Kidney tubule cell (primary cell): ENCODE data around the gene WRNIP1.

Experiments
- DNase-seq: peaks from one replicate; pipeline ENCODE4 v3.0.0-alpha.2; 2018; ENCODE audit warnings: low spot score

Gene WRNIP1

DNA sequence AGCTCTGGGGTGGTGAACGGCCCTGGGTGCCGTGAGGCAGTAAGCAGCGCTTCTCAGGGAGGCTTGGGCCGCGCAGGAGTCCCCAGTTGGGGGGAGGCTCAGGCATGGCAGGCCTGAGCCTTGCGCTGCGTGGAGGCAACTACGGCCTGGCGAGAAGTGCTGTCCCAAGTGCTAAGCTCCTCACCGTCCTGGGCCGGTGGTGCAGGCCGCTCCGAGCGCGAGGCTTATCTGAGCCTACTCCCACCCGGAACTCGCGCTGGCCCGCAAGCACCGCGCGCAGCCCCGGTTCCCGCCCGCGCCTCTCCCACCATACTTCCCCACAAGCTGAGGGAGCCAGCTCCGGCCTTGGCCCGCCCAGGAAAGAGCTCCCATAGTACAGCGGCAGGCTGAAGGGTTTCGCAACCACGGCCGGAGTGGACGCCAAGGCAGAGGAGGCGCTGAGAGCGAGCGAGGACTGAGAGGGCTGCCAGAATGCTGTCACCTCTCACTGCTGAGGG is 1.8 kb upstream of the WRNIP1 start:
- DNase-seq: no peak

DNA sequence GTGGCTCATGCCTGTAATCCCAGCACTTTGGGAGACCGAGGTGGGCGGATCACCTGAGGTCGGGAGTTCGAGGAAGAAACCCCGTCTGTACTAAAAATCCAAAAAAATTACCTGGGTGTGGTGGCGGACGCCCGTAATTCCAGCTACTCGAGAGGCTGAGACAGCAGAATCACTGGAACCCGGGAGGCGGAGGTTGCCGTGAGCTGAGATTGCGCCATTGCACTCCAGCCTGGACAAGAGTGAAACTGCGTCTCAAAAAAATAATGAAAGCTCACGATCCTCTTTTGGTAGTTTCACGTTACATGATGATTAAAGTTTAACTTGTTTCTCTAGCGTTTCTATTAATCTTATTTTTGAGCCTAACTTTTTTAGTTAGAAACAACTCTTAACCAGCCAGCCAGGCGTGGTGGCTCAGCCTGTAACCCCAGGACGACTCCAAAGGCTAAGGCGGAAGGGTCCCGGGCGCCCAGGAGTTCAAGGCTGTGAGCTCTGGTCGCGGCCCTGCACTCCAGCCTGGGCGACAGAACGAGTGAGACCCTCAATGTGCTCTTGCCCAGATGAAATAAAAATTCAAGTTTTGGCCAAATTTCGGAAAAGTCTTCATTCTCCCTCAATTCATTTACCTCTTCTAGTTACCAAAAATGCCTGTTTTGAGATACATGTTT is 1.2 kb upstream of the WRNIP1 start:
- DNase-seq: peak; percentile 17

GRCh38 chr6:2764610-2765165 is 505 bp upstream of the WRNIP1 start:
- peak; percentile 77 for DNase-seq

DNA sequence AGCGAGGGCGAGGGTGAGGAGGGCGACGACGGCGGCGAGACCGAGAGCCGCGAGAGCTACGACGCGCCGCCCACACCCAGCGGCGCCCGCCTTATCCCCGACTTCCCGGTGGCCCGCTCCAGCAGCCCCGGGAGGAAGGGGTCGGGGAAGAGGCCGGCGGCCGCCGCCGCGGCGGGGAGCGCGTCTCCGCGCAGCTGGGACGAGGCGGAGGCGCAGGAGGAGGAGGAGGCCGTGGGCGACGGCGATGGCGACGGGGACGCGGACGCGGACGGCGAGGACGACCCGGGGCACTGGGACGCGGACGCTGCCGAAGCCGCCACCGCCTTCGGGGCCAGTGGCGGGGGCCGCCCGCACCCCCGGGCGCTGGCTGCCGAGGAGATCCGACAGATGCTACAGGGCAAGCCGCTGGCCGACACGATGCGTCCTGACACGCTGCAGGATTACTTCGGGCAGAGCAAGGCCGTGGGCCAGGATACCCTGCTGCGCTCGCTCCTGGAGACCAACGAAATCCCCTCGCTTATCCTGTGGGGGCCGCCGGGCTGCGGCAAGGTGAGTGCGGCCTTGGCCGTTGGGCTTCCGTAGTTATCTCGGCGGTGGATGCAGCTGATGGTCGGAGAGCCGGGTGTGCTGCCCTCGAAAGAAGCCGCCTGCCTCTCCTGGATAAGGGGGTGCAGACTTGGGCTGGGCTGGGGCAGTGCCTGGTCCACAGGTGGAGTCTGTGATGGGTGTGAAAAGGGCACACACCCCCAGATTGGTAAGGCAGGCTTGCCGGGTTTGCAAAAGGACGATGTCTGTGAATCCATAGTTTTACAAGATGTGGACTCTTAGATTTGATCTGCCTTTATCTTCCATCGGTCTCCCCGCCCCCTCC is 938 bp downstream of the WRNIP1 start:
- peak; percentile 55 for DNase-seq

- DNase-seq: peak; percentile 25
These were observed 1.8 kb downstream of the WRNIP1 start for GRCh38 chr6:2766767-2767656.

DNA sequence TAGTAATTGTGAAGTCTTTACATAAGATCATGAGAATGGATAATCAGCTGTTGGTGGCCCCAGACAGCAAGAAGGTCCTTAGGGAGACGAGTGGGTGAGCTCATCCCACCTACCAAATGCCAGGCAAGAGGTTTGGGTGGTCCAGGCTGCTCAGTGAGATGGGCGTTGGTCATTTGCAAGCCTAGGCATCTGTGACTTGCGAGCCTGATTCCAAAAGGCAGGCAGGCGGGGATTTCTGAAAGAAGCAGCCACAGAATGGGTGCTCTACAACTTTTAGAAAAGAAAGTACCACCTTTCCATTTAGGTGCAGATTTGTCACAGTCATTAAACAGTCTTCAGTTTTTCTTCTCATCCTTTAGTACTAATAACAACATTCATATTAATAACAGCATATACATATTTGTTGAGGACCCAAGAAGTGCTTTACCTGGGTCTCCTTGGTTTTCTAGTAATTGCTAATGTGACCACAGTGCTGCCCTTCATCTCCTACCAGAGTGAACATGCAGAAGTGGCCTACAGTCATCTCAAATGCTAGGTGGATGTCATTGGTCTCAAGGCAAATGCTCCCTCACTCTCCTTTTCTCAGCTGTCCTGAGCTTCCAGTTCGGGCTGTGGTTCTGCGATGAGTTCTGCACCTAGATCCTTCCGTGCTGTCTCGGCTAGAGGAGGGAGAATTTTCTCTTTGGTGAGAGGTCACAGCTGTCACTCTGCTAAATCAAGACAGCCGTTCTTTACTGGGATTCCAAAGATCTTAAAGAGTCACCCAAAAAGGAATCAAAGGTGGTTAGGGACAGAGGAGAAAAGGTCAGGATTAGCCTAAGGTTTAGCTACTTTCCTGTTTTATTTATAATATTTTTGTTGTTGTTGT is 2.7 kb downstream of the WRNIP1 start:
- no peak for DNase-seq

DNA sequence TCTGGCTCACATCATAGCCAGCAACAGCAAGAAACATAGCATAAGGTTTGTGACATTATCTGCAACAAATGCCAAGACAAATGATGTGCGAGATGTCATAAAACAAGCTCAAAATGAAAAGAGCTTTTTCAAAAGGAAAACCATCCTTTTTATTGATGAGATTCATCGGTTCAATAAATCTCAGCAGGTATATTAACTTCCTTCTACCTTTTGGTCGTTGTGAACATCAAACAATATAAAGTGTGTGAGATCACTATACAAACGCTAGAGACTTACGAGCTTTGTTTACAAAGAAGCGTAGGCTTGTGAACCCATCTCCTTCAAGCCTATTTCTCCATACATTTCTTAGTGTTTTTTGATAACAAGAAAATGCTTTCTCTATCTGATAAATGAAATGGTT is 3.5 kb downstream of the WRNIP1 start:
- DNase-seq: no peak

GRCh38 chr6:2770171-2770570 is 5.0 kb downstream of the WRNIP1 start:
- DNase-seq: peak; percentile 44

DNA sequence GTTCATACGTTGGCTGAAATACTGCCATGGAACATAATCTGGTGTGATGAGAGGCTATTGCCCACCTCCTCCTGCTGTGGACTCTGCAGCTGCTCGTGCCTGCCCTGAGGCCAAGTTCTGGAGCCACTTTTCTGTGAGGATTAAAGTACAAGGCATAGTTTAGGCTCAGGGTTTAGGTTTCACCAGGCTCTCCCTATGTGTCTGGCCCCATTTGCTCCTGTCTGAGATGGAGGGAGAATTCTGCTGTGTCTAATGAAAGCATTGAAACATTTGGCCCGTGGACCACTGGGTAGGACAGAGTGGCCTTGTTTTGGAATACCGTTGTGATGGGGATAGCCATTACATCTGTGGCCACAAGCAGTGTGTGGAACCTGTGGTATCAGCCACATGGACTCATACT is 5.9 kb downstream of the WRNIP1 start:
- DNase-seq: no peak

DNA sequence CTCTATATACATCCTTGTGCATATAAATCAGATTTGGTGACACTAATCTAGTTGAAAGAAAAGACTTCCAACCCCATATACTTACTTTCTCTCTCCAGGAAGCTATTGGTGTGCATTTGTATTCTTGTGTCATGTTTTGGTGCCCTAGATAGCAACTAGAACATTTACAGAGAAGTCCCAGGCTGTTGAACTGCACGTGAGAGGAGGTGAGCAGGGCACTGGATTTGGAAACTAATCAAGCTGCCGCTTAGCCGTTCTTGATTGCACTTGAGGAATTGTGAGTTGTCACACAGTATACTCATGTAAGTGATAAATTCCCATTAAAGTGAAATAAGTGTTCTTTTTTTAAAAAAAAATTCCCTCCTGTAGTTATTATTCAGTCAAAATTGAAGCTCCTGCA is 7.6 kb downstream of the WRNIP1 start:
- no peak for DNase-seq

DNA sequence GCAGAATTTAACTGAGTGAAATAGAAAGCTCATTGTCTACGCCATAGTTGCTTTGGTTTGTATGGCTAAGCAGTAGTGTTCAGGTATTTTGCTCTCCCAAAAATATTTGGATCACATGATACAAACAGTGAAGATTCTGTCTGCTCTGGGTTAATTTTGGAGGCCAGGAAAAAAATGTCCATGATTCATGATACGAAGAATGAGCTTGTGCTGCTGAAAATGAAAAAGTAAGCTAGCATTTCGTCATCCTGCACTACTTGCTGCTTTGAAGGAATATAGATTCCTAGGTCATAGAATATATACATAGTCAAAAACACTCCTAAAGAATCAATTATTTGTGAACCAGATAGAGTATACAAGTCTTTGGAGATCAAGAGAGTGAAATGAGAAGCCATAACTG is 8.3 kb downstream of the WRNIP1 start:
- DNase-seq: no peak

GRCh38 chr6:2775003-2775402 is 9.8 kb downstream of the WRNIP1 start:
- DNase-seq: no peak

- no peak for DNase-seq
These were observed 12.1 kb downstream of the WRNIP1 start for GRCh38 chr6:2777249-2777648.

GRCh38 chr6:2780102-2780737 is 15.0 kb downstream of the WRNIP1 start:
- no peak for DNase-seq

- no peak for DNase-seq
These were observed 16.6 kb downstream of the WRNIP1 start for GRCh38 chr6:2781685-2782355.

DNA sequence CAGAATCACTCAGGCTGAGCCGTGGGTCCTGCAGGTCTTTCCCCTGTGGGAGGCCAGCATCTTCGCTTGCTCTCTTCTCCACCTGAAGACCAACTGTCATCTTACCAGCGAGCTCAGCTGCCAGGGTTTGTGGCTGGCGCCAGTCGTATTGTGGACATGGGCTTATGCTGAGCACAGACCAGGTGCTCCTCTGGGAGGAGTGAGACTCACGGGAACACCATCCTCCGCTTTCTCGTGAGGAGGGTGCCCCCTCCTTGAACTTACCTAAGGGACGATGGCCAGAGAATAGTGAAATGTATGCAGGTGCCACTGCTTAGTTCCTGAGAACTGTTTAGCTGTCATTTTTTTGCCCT is 17.1 kb downstream of the WRNIP1 start:
- DNase-seq: no peak

DNA sequence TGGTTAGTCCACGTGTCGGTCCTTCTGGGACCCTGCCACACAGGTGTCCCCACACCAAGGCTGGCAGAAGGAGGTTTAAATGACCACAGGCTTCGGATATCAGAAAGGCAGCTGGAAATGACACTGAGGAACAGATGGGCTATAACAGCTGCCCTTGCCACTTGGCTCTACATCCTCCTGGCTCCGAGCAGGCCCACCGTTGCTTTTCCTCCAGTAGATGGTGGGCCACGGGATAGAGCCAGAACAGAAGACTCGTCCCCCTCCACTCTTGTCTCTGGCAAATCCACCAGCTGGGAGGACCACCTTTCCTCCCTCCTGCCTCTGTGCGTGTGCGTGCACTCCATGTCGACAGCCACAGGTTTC is 17.6 kb downstream of the WRNIP1 start:
- DNase-seq: no peak

DNA sequence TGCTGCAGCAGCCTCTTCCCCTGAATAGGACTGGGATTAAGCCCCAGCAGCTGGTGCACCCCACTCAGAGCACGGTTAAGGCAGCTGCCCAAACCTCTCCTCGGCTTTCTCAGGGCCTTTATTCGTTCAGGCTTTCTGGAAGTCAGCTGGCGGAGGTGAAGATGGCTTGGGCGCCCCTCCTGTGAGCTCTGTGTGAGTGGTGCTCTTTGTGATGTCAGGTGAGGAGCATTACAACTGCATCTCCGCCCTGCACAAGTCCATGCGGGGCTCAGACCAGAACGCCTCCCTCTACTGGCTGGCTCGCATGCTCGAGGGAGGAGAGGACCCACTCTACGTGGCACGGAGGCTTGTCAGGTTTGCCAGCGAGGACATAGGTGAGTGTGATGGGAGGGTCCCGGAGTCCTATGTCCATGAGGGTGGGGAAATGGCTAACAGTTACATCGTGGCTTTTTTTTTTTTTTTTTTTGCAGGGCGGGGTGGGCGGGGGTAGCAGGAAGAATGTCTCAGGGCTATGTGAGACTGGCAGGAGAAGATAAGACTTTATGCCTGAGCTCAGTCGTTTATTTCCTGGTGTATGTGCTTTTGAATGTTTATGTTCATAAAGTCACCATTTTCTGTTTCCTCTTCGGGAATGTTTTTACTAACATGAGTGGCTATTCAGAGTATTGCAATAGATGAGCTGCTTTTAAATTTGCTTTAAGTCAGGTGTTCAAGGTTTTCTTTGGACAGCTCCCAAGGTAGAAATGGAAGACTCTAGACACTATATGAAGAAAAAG is 18.2 kb downstream of the WRNIP1 start:
- DNase-seq: no peak

- peak; percentile 24 for DNase-seq
These were observed 18.9 kb downstream of the WRNIP1 start for GRCh38 chr6:2784061-2784460.
